Ishikawa (cell line): ENCODE results near the gene MRPL34.

ENCODE experiments used
- CEBPB ChIP-seq: IDR thresholded peaks from 2 replicates; pipeline ENCODE4 v1.6.1; 2012
- CREB1 ChIP-seq: IDR thresholded peaks from 2 replicates; pipeline ENCODE4 v1.6.1; 2012; ENCODE audit warnings: low read depth
- EGR1 ChIP-seq: IDR thresholded peaks from 2 replicates; pipeline ENCODE4 v1.6.1; 2012
- EP300 ChIP-seq: IDR thresholded peaks from 2 replicates; pipeline ENCODE4 v1.6.1; 2012; ENCODE audit warnings: borderline replicate concordance
- NFIC ChIP-seq: IDR thresholded peaks from 2 replicates; pipeline ENCODE4 v1.6.1; 2012
- RAD21 ChIP-seq: IDR thresholded peaks from 2 replicates; pipeline ENCODE4 v1.6.1; 2012; ENCODE audit warnings: low read depth
- TAF1 ChIP-seq: IDR thresholded peaks from 2 replicates; pipeline ENCODE4 v1.6.1; 2012; ENCODE audit warnings: low read depth, mild to moderate bottlenecking
- TEAD4 ChIP-seq: IDR thresholded peaks from 2 replicates; pipeline ENCODE4 v1.6.1; 2012
- USF1 ChIP-seq: IDR thresholded peaks from 2 replicates; pipeline ENCODE4 v1.6.1; 2012
- YY1 ChIP-seq: IDR thresholded peaks from 2 replicates; pipeline ENCODE4 v1.6.1; 2012; ENCODE audit warnings: low read depth
- ZBTB7A ChIP-seq: IDR thresholded peaks from 2 replicates; pipeline ENCODE4 v1.6.1; 2012; ENCODE audit warnings: low read depth
- TF ChIP-seq, protein P1 (sequence below): IDR thresholded peaks from 2 replicates; pipeline ENCODE4 v1.6.1; 2012
- TF ChIP-seq, protein P2 (sequence below): IDR thresholded peaks from 2 replicates; pipeline ENCODE4 v1.6.1; 2012; ENCODE audit warnings: low read depth, mild to moderate bottlenecking

- TF ChIP-seq, protein P1, sequence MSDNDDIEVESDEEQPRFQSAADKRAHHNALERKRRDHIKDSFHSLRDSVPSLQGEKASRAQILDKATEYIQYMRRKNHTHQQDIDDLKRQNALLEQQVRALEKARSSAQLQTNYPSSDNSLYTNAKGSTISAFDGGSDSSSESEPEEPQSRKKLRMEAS = no peak
- TF ChIP-seq USF1 (no peak), CEBPB (no peak), EP300 (no peak), RAD21 (no peak), TAF1 (no peak), YY1 (no peak), CREB1 (no peak), NFIC (no peak), ZBTB7A (peak; percentile 98; the same call in 1 of the 2 replicates), EGR1 (no peak), TEAD4 (no peak)
- TF ChIP-seq, protein P2, sequence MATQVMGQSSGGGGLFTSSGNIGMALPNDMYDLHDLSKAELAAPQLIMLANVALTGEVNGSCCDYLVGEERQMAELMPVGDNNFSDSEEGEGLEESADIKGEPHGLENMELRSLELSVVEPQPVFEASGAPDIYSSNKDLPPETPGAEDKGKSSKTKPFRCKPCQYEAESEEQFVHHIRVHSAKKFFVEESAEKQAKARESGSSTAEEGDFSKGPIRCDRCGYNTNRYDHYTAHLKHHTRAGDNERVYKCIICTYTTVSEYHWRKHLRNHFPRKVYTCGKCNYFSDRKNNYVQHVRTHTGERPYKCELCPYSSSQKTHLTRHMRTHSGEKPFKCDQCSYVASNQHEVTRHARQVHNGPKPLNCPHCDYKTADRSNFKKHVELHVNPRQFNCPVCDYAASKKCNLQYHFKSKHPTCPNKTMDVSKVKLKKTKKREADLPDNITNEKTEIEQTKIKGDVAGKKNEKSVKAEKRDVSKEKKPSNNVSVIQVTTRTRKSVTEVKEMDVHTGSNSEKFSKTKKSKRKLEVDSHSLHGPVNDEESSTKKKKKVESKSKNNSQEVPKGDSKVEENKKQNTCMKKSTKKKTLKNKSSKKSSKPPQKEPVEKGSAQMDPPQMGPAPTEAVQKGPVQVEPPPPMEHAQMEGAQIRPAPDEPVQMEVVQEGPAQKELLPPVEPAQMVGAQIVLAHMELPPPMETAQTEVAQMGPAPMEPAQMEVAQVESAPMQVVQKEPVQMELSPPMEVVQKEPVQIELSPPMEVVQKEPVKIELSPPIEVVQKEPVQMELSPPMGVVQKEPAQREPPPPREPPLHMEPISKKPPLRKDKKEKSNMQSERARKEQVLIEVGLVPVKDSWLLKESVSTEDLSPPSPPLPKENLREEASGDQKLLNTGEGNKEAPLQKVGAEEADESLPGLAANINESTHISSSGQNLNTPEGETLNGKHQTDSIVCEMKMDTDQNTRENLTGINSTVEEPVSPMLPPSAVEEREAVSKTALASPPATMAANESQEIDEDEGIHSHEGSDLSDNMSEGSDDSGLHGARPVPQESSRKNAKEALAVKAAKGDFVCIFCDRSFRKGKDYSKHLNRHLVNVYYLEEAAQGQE = no peak
These were observed 4.3 kb downstream of the MRPL34 start for GRCh38 chr19:17309965-17310461.
